Type B pancreatic cell (in vitro differentiated cells): Measurements from ENCODE around the gene ADCYAP1R1. TPM values are rescaled to one million over a fixed set of nuclear protein-coding genes. Genes with fewer than 3 reads are reported as not detected.

Experiments used
- DNase-seq: peaks from one replicate; pipeline ENCODE4 v3.0.0; 2021; ENCODE audit warnings: mixed read lengths; ENCODE audit not compliant: unreplicated experiment; ENCODE audit errors: extremely low spot score
- H3K27ac Mint-ChIP-seq: 2 replicates; pipeline ENCODE4 v1.8.0; 2021; ENCODE audit warnings: mild to moderate bottlenecking, mixed read lengths
- H3K27me3 Mint-ChIP-seq: 2 replicates; pipeline ENCODE4 v1.8.0; 2021; ENCODE audit warnings: mixed read lengths
- H3K36me3 Mint-ChIP-seq: 2 replicates; pipeline ENCODE4 v1.8.0; 2021; ENCODE audit warnings: mixed read lengths
- H3K4me1 Mint-ChIP-seq: one replicate; pipeline ENCODE4 v1.8.0; 2021; ENCODE audit warnings: mixed read lengths; ENCODE audit not compliant: unreplicated experiment
- H3K4me3 Mint-ChIP-seq: 2 replicates; pipeline ENCODE4 v1.8.0; 2021; ENCODE audit warnings: mild to moderate bottlenecking, mixed read lengths
- H3K9me3 Mint-ChIP-seq: 2 replicates; pipeline ENCODE4 v1.8.0; 2021; ENCODE audit warnings: mixed read lengths
- CTCF ChIP-seq: fragments of 200-600 bp; sonication (generic); conservative IDR thresholded peaks from 2 replicates; pipeline ENCODE4 v1.5.0; 2021; ENCODE audit warnings: antibody characterized with exemption, mild to moderate bottlenecking
- total RNA-seq: library from RNA; stranded (reverse); gene quantifications from 2 replicates; pipeline ENCODE4 v1.2.1, GENCODE V29; 2021; ENCODE audit warnings: low replicate concordance

The ADCYAP1R1 gene
- total RNA-seq, 1 donor from 2014 or later, result 2.8 TPM

- TF ChIP-seq CTCF, result no peak
- no peak for DNase-seq
- Mint-ChIP-seq H3K9me3 (no peaks in the 10 kb centered on the region), H3K36me3 (no peaks in the 10 kb centered on the region), H3K27ac (no peak overlapping the region), H3K27me3 (peaks cover 49% of the 10 kb centered on the region), H3K4me3 (no peak overlapping the region), H3K4me1 (no peaks in the 10 kb centered on the region)
These were observed 71.6 kb downstream of the ADCYAP1R1 start for GRCh38 chr7:31123726-31124125.

- no peaks in the 10 kb centered on the region for H3K9me3 Mint-ChIP-seq
These were observed 73.1 kb downstream of the ADCYAP1R1 start for GRCh38 chr7:31125171-31125570.

GRCh38 chr7:31126976-31127375 is 74.9 kb downstream of the ADCYAP1R1 start:
- no peaks in the 10 kb centered on the region for H3K4me1 Mint-ChIP-seq
- no peak for DNase-seq
- H3K27ac Mint-ChIP-seq, result no peak overlapping the region
- H3K9me3 Mint-ChIP-seq, result no peaks in the 10 kb centered on the region
- H3K36me3 Mint-ChIP-seq, result no peaks in the 10 kb centered on the region
- peak; percentile 62 for TF ChIP-seq CTCF
- peaks cover 35% of the 10 kb centered on the region for H3K27me3 Mint-ChIP-seq
- H3K4me3 Mint-ChIP-seq, result no peak overlapping the region

More at GRCh38 chr7:31125171-31125570, 73.1 kb downstream of the ADCYAP1R1 start:
- no peak for TF ChIP-seq CTCF
- Mint-ChIP-seq H3K4me3 (no peak overlapping the region), H3K27me3 (peaks cover 36% of the 10 kb centered on the region), H3K4me1 (no peaks in the 10 kb centered on the region), H3K36me3 (no peaks in the 10 kb centered on the region), H3K27ac (no peak overlapping the region)
- no peak for DNase-seq

GRCh38 chr7:31129067-31129466 is 77.0 kb downstream of the ADCYAP1R1 start:
- peaks cover 25% of the 10 kb centered on the region for H3K27me3 Mint-ChIP-seq
- H3K4me1 Mint-ChIP-seq, result no peaks in the 10 kb centered on the region
- H3K4me3 Mint-ChIP-seq, result no peak overlapping the region
- DNase-seq, result no peak
- TF ChIP-seq CTCF, result no peak
- H3K27ac Mint-ChIP-seq, result no peak overlapping the region
- no peaks in the 10 kb centered on the region for H3K36me3 Mint-ChIP-seq
- no peaks in the 10 kb centered on the region for H3K9me3 Mint-ChIP-seq

GRCh38 chr7:31133497-31133896 is 81.4 kb downstream of the ADCYAP1R1 start:
- H3K36me3 Mint-ChIP-seq, result no peaks in the 10 kb centered on the region
- TF ChIP-seq CTCF, result no peak
- no peaks in the 10 kb centered on the region for H3K9me3 Mint-ChIP-seq
- H3K27ac Mint-ChIP-seq, result no peak overlapping the region
- H3K4me3 Mint-ChIP-seq, result no peak overlapping the region
- peaks cover 4% of the 10 kb centered on the region for H3K4me1 Mint-ChIP-seq
- no peak for DNase-seq
- peaks cover 14% of the 10 kb centered on the region for H3K27me3 Mint-ChIP-seq
